IPS-NIHi7 (cell line): Measurements from ENCODE around the gene TAF1L.

Experiments
- DNase-seq: peaks from one replicate; pipeline ENCODE4 v3.0.0; 2012; ENCODE audit warnings: mixed read lengths; ENCODE audit errors: extremely low spot score

TAF1L gene

GRCh38 chr9:32590898-32591297, 44.6 kb downstream of the TAF1L start:
- no peak for DNase-seq

- DNase-seq, result no peak
Observed at GRCh38 chr9:32590476-32590875, 45.0 kb downstream of the TAF1L start.

GRCh38 chr9:32589083-32589723, 46.3 kb downstream of the TAF1L start:
- DNase-seq, result peak; percentile 40

GRCh38 chr9:32587901-32588300, 47.6 kb downstream of the TAF1L start:
- DNase-seq, result no peak

- DNase-seq, result no peak
Observed at GRCh38 chr9:32584784-32585183, 50.7 kb downstream of the TAF1L start.

- peak; percentile 47 for DNase-seq
Observed at GRCh38 chr9:32581512-32582143, 53.8 kb downstream of the TAF1L start.

- no peak for DNase-seq
Observed at GRCh38 chr9:32580631-32581300, 54.7 kb downstream of the TAF1L start.

- DNase-seq, result peak; percentile 34
Observed at GRCh38 chr9:32579706-32580331, 55.6 kb downstream of the TAF1L start.
